Left lung (tissue), 10 donors: ENCODE data around the gene TMBIM4. TPM values are rescaled to one million over a fixed set of nuclear protein-coding genes. Genes with fewer than 3 reads are reported as not detected.

Source experiments
- ATAC-seq: fragments of 200-7000 bp; cut with Tn5 transposase; one replicate; pipeline ENCODE4 v1.9.1; 2020; ENCODE audit warnings: moderate library complexity
- DNase-seq, 4 donors: peaks; one replicate each; pipeline ENCODE4 v3.0.0-alpha.2; 2013 to 2020
- H3K27ac ChIP-seq, 2 donors: fragments of 200-600 bp; sonication (generic) in 1 of 2; one replicate each; pipeline versions ENCODE4 v1.5.0 to v1.8.0; 2020 to 2021
- H3K27me3 ChIP-seq, 2 donors: fragments of 200-600 bp; sonication (generic) in 1 of 2; one replicate each; pipeline versions ENCODE4 v1.5.0 to v1.8.0; 2020 to 2021
- H3K36me3 ChIP-seq, 2 donors: fragments of 200-600 bp; sonication (generic) in 1 of 2; one replicate each; pipeline versions ENCODE4 v1.5.0 to v1.8.0; 2020 to 2021
- H3K4me1 ChIP-seq, 2 donors: fragments of 200-600 bp; one replicate each; pipeline ENCODE4 v1.8.0; 2021
- H3K4me3 ChIP-seq, 2 donors: fragments of 200-600 bp; sonication (generic) in 1 of 2; one replicate each; pipeline versions ENCODE4 v1.5.0 to v1.8.0; 2020 to 2021; ENCODE audit warnings: mild to moderate bottlenecking in 1 of 2
- H3K9me3 ChIP-seq, 2 donors: fragments of 200-600 bp; sonication (generic) in 1 of 2; one replicate each; pipeline versions ENCODE4 v1.5.0 to v1.8.0; 2020 to 2021
- intact Hi-C, 2 donors: fragments of 100-400 bp; cut with DNase I; formaldehyde crosslinking; loops; one replicate each; pipeline versions ENCODE4 v1.11.2 to v1.14.2; 2022
- polyA plus RNA-seq, 6 donors: library from polyadenylated mRNA; unstranded; fragments of 120-200 nt; gene quantifications; one replicate each; pipeline ENCODE4 v1.2.1, GENCODE V29; 2013; ENCODE audit not compliant: insufficient read length in 6 of 6
- total RNA-seq, 2 donors: library from RNA; stranded (reverse); fragmentation: NEBNext Ultra II Directional; extraction: Animal tissue kit (Norgen Biotek cat#: 25700); gene quantifications; one replicate each; pipeline ENCODE4 v1.2.1, GENCODE V29; 2021
- TF ChIP-seq, protein P1 (sequence below), 2 donors: fragments of 200-600 bp; sonication (generic) in 1 of 2; IDR thresholded peaks; one replicate each; pipeline versions ENCODE4 v1.5.0 to v1.8.0; 2021; ENCODE audit warnings: antibody characterized with exemption in 2 of 2
- donor health status: DM: no; HTN: yes; CAD: no.
- donor health status: DM: no; HTN: no; CAD: no.

Gene TMBIM4
- total and polyA plus RNA-seq, 8 donors: 106 to 152 (median 117) TPM

DNA sequence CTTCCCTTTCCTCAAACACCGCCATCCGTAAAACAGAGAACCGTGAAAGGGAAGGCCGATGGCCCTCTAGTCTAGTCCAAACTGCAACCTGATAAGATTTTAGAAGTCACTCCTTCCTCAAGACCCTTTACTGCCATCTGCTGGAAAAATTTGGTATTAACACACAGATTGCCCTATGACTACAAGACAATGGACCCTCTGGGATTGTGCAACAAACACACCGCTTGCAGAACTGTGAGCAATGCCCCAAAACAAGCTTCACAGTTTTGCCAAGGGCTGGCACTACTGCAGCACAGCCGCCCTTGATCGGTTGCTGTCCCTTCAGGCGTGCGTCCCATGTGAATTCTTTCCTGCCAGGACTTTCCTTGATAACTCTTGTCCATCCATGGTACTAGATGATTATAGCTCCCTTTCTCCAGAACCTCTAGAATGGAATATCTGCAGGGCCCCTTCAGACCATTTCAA lies 62.3 kb downstream of the TMBIM4 start:
- Histone ChIP-seq H3K27ac (no peak overlapping the region), H3K4me3 (no peak overlapping the region), H3K27me3 (no peaks in the 10 kb centered on the region), H3K36me3 (no peaks in the 10 kb centered on the region), H3K4me1 (no peaks in the 10 kb centered on the region), H3K9me3 (no peaks in the 10 kb centered on the region)
- TF ChIP-seq, protein P1, sequence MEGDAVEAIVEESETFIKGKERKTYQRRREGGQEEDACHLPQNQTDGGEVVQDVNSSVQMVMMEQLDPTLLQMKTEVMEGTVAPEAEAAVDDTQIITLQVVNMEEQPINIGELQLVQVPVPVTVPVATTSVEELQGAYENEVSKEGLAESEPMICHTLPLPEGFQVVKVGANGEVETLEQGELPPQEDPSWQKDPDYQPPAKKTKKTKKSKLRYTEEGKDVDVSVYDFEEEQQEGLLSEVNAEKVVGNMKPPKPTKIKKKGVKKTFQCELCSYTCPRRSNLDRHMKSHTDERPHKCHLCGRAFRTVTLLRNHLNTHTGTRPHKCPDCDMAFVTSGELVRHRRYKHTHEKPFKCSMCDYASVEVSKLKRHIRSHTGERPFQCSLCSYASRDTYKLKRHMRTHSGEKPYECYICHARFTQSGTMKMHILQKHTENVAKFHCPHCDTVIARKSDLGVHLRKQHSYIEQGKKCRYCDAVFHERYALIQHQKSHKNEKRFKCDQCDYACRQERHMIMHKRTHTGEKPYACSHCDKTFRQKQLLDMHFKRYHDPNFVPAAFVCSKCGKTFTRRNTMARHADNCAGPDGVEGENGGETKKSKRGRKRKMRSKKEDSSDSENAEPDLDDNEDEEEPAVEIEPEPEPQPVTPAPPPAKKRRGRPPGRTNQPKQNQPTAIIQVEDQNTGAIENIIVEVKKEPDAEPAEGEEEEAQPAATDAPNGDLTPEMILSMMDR (IDR thresholded peaks at IDR 0.05): peak; percentile 81 to 86
- peak in 2 of 4 donors; percentile 69 to 82 for DNase-seq
- intact Hi-C loops: no loop called here
- peak; percentile 98 for ATAC-seq

DNA sequence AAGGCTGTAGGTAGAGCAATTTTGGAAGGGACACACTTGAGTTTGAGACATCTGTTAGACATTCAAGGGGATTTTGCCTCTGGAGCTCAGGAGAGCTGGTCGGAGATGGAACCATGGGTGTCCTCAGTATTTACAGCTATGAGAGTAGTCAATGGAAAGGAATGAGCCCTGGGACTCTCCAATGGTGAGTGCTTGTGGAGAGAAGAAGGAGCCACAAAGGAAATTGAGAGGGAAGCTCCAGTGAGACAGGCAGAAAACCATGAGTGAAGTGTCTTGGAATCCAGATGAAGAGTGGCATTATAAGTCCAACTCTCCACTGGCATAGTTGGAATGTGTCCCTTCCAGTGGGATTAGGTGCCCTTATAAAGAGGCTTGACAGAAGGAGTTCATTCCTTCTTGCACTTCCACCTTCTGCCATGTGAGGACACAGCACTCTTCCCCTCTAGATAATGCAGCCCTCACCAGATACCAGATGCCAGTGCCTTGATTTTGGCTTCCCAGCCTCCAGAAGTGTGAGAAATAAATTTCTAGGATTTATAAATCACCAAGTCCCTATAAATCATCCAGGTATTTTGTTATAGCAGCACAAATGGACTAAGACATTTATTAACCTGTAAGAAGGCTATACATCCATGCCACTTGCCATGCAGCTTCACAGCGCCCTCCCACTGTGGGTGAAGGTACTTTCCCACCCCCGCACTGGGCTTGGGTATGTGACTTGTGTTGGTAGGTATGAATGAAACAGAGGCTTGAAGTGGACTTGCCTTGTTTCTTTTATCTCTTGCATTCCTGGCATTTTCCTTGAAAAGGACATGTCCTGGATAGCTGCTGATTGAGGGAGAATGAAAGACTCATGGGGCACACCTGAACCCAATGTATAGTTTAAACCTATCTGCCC lies 66.5 kb downstream of the TMBIM4 start:
- no peaks in the 10 kb centered on the region for H3K4me1 ChIP-seq
- no peak overlapping the region for H3K27ac ChIP-seq
- ATAC-seq: no peak
- no peak overlapping the region for H3K4me3 ChIP-seq
- H3K9me3 ChIP-seq: peaks cover 0 to 5% of the 10 kb centered on the region in 2 donors
- H3K27me3 ChIP-seq: no peaks in the 10 kb centered on the region
- DNase-seq: no peak
- TF ChIP-seq, protein P1 (IDR thresholded peaks at IDR 0.05): no peak
- intact Hi-C loops: no loop called here
- no peaks in the 10 kb centered on the region for H3K36me3 ChIP-seq

DNA sequence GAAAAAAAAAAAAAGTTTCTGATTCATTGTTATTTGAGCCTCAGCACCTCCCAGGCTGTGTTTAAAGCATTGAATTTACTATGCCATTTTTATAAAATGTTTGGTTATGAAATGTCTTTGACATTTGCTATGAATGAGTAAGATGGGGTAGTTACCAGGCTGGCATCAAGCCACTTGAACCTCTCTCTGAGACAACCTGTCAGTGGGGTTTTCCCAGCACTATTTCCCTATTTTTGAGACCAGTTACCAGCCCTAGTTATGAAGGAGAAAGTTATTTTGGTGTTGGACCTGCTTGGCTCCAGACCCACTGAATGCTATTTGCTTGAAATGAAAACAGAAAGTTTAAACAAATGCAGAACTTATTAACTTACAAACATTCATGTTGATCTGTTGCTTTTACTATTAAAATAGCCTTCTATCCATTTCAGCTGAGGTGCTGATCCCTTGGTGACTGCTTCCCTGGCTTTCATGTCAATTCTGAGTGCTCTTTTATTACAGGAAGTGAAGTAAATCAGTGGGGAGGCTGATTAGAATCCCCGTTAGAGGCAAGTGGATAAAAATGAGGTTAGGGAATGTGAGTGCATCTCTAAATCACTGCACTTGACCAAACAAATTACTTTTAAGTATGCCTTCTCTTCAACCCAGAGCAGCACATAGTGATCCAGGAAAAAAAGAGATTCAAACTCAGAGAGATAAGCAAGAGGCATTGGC lies 77.1 kb downstream of the TMBIM4 start:
- no peak overlapping the region for H3K27ac ChIP-seq
- no peaks in the 10 kb centered on the region for H3K36me3 ChIP-seq
- DNase-seq (no peak), ATAC-seq (no peak)
- no peaks in the 10 kb centered on the region for H3K9me3 ChIP-seq
- no peaks in the 10 kb centered on the region for H3K27me3 ChIP-seq
- intact Hi-C loops: no loop called here
- no peak overlapping the region for H3K4me3 ChIP-seq
- no peaks in the 10 kb centered on the region for H3K4me1 ChIP-seq
- TF ChIP-seq, protein P1 (IDR thresholded peaks at IDR 0.05): no peak

DNA sequence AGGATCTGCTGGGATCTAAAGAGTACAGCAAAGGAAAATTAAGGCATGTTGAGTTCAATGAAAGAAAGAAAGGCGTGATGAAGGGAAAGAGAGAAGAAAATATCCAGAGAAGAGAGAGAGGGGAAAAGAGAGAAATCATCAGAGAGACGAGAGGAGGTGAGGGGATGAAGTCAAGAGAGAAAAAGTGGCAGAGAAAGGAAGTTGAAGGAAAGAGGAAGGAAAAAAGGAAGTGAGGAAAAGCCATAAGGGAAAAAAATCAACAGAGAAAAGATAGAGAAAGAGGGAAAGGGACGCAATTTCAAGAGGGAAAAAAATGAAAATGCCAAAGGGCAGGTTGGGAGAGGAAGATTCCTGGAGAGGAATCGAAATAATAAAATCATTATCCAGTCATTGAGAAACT lies 79.6 kb downstream of the TMBIM4 start:
- H3K9me3 ChIP-seq: no peaks in the 10 kb centered on the region
- intact Hi-C loops: no loop called here
- no peak overlapping the region for H3K27ac ChIP-seq
- H3K4me1 ChIP-seq: no peaks in the 10 kb centered on the region
- no peaks in the 10 kb centered on the region for H3K27me3 ChIP-seq
- H3K4me3 ChIP-seq: no peak overlapping the region
- H3K36me3 ChIP-seq: no peaks in the 10 kb centered on the region
- TF ChIP-seq, protein P1 (IDR thresholded peaks at IDR 0.05): no peak
- DNase-seq (no peak), ATAC-seq (no peak)

DNA sequence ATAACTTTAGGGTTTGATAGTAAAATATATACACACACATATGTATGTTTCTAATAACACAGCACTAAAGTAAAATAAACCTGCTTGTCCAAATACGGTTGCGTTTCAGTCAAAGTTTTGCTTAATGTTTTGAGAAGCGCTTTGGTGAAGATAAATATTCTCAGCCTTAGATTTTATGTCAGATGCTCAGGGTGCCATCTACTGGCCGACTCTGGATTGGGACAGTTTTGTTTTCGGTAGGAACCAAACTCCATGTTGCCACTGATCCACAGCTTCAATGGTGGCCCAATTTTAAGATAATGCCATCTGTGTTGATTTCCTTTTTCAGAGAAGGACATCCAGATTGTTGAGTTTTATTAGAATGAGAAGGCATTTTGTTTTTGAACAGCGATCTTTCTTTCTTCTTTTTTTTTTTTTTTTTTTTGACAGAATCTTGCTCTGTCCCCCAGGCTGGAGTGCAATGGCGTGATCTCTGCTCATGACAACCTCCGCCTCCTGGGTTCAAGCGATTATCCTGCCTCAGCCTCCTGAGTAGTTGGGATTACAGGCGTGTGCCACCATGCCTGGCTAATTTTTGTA lies 82.3 kb downstream of the TMBIM4 start:
- H3K9me3 ChIP-seq: no peaks in the 10 kb centered on the region
- no peak overlapping the region for H3K27ac ChIP-seq
- intact Hi-C loops: no loop called here
- no peaks in the 10 kb centered on the region for H3K36me3 ChIP-seq
- ATAC-seq (peak; percentile 92), DNase-seq (peak in 2 of 4 donors; percentile 63 to 76)
- TF ChIP-seq, protein P1 (IDR thresholded peaks at IDR 0.05): peak; percentile 50 to 63
- H3K27me3 ChIP-seq: no peaks in the 10 kb centered on the region
- no peaks in the 10 kb centered on the region for H3K4me1 ChIP-seq
- H3K4me3 ChIP-seq: no peak overlapping the region
